Activated CD8-positive, alpha-beta memory T cell treated with anti-CD3 and anti-CD28 coated beads for 4 hours (primary cell): ENCODE results near the gene TRIM28.

Source experiments
- DNase-seq, 2 donors: peaks; one replicate each; pipeline ENCODE4 v3.0.0-alpha.2; 2020; ENCODE audit warnings: low read depth in 2 of 2

Gene TRIM28

GRCh38 chr19:58560007-58560887 is 16.4 kb downstream of the TRIM28 start:
- DNase-seq, result no peak

DNA sequence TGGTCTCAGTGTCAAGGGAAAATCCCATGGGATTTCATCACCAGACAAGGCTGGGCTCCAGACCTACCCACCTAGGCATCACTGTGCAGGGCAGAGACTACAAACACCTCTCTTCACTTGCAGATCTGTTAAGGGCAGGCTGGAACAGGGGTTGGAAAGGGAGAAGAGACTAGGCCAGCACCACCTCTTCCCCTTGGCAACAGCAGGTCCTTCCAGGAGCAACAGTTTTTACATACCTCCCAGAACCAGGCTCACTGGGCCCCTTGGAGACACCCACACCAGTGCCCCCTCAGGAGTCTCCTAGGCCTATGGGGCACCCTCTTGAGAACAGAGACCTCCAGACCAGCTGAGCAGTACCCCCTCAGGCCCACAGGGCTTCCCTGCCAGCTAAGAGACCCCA is 17.1 kb downstream of the TRIM28 start:
- DNase-seq, result no peak

DNA sequence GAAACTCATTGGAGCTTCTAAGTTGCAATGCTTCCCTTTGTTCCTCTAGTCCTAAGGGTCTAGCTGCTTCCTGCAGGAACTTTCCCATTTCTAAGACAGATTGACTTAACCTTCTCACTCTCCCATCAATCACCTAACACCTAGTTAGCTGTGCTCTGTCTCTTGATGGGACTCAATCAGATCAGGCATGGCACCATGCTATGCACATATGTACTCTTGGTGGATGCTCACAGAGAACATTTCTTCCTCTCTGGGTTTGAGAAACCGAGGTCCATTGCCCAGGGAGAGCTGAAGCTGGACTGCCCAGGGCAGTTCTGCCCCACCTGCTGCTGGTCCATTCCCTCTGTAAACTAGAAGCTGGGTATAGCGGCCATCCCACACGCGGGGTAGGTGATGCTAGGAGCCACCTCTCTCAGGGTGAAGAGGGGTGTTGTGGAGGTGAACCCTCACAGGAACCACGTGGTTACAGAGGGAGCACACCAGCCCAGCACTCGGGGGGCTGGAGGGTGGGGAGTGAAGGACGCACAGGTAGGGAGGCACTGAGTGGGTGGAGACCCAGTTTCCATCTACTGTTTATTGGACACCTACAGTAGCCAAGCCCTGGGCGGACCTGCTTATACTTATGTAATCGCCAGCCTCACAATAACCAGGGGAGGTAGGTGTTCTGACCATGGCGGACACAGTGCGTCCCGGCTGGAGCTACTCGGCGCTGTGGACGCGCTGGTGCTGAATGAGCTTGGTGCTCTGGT is 17.7 kb downstream of the TRIM28 start:
- no peak for DNase-seq

GRCh38 chr19:58562122-58563033 is 18.5 kb downstream of the TRIM28 start:
- DNase-seq, result no peak

GRCh38 chr19:58563034-58563573 is 19.2 kb downstream of the TRIM28 start:
- no peak for DNase-seq

DNA sequence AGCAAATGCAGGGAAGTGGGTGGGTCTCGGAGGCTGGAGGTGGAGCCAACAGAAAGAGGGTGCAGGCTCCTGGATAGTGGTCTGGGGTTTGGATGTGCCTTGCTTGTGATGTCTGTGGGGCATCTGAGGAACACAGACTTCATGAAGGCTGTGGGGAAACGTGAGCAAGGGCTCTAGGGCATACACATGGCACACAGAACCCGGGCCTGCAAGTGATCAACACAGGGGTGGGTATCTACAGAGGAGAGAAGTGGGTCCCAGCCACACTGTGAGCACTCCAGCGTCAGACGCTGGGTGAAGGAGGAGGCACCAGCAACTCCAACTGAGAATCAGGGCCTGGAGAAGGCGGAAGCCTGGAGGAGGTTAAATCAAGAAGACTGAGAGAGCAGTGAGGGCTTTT is 20.0 kb downstream of the TRIM28 start:
- no peak for DNase-seq

DNA sequence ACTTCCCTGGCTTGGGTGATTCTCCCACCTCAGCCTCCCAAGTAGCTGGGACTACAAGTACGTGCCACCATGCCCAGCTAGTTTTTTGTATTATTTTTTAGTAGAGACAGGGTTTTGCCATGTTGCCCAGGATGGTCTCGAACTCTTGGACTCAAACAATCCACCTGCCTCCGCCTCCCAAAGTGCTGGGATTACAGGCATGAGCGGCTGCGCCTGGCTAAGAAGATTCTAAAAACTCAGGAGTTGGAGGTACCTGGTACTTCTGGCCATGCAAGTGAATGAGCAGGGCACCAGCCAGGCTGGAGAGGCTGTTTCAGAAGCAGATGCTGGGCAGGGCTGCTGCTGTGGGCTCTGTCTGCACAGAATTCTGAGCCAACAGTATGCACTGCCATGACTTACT is 23.1 kb downstream of the TRIM28 start:
- DNase-seq, result no peak

DNA sequence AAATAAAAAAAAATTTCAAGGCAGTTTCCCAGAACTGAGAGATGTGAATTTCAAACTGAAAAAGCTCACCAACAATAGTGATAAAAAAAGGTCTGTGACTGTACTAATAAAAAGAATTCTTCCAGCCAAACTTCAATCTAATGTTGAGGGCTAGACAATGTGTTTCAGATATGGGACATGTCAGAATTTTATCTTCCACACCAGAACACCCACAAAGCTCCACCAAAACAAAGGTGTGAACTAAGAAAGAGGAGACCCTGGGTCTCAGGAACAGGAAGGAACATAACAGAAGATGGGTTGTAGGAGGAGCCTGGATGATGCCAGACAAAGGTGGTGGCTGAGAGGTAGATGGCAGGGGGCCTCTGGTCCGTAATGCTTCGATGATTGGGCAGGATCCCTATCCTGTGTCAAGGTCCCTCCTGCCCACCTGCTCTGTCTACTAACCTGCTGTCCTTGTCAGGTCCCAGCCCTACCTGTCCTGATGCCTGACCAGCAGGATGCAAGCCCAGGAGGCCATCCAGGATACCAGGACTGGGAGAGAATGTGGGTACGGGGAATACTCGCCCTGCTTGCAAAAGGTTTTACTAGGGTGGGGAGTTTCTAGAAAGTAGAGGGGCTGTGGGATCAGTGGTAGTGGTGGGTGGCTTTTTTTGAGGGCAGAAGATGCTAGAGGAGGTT is 24.7 kb downstream of the TRIM28 start:
- DNase-seq, result no peak

DNA sequence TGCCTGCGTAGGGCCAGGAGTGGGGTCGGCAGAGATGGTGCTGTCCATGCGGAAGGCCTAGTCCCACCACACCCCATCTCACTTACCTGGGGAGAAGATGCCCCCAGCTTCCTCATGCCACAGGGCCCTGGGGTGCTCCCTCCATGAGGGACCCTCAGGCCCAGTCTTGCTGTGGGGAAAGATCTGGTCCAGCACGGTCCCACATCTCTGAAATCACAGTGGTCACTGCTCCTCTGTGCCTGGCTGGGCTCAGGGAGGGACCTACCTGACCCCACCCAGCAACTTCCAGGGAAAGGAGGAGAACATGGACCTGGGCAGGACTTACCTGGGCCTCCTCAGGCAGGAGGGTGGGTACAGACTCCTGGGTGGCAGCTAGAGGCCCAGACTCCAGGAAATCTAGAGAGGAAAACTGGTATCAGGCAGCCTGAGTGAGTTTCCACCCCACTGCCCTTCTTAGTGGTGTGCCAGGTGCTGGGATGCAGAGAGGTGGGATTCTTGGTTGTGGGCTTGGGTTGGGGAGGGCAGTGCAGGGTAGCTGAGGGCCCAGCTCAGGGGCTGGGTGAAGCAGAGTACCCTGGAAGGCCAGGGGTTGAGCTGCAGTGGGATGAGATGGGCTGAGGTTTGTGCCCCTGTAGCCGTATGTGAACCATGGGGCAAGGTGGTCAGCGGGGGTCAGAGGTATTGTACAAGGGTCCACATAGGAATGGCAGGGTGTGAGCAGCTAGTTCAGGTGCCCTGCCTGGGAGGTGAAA is 25.5 kb downstream of the TRIM28 start:
- DNase-seq, result no peak

DNA sequence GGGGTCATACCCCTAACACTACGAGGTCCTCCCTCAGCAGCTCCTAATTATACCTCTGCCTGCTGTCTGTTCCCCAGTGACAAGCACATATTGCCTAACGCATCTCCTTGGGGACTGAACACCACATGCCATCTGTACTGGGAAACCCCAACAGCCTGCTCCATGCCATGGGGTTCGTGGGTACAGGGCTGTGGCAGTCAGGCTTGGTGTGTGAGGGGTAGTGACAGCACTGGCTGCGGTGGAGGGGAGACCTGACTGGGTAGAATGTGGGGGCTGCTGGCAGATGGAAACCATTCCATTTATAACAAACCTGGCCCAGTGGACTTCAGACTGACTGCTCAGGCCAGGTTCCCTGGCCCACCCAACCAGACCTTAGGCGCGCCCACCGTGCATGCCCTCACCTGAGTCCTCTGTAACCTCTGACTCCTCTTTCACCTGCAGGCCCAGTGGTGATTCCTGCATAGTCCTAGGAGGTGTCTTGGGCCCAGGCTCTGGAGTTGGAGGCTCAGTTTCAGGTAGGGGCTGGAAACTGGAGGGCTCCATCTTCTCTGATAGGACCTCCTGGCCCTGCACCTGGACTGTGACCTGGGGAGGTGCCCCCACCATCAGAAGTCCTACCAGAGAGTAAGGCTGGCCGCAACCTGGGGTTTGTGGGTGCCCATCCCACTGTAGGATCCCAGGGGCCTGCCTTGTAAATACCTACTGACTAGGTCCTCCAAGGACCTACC is 26.2 kb downstream of the TRIM28 start:
- no peak for DNase-seq

DNA sequence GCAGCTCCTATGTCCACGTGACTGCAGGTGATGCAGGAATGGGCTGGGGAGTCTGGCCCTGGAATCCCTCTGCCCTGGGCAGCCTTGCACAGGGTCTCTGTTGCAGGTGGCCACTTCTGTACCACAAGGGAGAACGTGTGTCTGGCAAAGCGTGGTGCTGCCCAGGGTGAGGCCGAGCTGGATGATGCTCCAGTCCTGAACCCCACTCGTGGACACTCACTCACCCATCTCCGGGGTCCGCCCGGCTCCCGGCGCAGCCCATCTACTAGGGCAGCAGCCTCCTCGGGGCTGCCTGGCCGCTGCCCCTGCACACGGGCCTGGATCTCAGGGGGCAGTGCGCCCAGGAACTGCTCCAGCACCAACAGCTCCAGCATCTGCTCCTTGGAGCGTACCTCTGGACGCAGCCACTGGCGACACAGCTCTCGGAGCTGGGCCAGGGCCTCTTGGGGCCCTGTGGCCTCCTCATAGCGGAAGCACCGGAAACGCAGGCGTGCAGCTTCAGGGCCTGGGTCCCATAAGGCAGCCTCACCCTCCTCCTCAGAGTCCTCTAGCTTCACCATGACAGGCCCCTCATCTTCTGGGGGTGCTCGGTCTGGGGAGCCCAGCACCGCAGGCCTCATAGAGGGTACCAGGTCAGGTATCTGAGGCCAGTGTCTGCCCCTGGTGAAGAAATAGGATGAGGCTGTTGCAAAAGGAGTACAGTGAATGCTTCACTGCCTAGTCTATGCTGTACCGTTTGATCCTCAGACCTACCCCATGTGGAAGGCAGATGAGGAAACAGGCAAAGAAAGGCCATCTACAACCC is 27.1 kb downstream of the TRIM28 start:
- DNase-seq, result no peak

GRCh38 chr19:58571575-58571947 is 27.7 kb downstream of the TRIM28 start:
- DNase-seq, result no peak

DNA sequence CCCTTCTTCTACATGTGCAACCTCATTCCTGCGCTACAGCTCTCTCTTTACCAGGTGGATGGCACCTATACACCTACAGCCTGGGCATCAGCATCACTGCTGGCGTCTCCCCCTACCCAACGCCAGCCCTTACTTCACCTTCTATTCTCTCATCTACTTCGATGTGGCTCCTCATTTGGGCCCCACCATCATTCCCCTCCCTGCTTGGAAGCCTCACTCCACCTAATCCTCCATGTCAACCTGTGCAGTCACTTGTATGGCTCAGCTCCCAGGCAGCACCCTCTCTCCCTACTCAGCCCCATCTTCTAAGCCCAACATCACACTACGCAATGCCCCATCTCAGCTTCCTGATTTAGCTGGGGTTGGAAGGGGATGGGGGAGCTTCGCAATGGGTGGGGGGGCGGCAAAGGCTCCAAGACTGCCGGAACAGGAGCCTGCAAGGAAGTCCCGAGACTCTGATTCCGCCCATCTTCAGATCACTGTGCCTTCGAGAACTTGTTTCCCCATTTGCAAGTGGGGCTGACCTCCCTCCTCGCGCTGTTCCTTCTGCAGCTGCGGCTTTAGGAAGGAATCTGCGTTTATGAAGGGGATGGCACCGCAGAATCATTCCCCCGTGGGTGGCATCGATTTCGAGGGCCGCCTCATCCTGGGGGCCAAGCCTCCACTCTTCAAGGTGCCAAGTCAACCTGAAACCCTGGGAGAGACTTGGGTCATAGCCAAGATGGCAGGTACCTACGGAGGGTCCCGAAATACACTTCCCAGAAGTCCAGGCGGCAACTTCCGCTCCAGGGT is 28.4 kb downstream of the TRIM28 start:
- no peak for DNase-seq

DNA sequence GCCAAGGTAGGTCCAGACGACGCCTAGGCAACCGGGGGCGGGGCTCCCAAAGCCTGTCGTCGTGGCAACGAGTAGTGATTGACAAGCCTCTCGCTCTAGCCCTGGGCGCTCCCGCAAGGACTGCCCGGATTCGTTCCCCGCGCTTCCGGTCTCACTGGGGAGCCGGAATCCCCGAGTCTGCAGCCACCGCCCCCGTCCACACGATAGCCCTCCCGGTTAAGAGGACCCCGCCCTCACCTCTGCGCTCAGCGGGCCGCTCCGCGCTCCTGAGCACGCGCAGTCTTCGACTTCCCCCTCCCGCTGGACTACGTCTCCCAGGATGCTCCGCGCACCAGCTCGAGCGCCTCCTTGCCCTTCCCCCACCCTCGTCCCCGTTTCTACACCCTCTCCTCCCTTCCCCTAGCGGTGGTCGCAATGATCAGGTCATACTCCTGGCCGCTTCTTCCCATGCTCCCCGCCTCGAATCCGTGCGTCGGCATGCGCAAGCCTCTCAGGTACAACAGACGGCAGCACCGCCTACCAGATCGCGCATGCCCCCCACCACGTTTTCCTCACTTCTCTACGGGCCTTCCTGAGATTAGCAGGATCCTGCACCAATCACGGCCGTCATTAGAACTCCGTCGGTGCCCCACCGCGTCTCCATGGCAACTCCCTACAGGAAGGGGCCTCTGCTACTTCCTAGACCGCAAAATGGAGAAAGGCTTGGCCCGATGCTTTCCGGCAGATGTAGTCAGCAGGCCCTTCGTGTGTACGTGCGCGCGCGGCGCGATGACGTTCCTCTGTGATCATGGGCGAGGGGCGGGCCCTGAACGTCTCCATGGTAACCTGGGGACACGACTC is 29.2 kb downstream of the TRIM28 start, which contains the start of gene MZF1:
Gene MZF1 (minus strand): TSS at position 518 of the 840 bp plus-strand sequence. CDS start 1,946 bp downstream, outside the sequence.
- DNase-seq, result peak; percentile 99 to 100

DNA sequence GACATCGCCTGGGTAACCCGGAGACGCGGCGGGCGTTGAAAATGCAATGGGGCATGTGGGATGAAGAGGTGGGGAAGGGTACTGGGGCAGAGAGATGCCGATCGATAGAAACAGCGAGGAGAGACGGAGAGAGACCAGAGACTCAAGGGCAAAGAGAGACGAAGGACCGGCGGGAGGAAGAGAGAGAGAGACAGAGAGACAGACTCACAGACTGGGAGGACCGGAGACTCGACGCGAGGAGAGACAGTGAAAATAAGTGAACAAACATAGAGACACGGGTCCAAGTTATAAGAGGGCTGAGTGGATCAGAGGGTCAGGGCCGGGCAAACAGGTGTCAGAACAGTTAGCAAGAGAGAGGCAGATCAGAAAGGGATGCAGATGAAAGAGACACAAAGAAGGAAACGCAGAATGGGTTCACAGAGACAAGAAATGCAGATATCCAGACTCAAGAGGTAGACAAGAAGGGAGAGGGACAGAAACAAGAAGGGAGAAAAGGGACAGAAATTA is 29.8 kb downstream of the TRIM28 start:
- DNase-seq, result no peak

DNA sequence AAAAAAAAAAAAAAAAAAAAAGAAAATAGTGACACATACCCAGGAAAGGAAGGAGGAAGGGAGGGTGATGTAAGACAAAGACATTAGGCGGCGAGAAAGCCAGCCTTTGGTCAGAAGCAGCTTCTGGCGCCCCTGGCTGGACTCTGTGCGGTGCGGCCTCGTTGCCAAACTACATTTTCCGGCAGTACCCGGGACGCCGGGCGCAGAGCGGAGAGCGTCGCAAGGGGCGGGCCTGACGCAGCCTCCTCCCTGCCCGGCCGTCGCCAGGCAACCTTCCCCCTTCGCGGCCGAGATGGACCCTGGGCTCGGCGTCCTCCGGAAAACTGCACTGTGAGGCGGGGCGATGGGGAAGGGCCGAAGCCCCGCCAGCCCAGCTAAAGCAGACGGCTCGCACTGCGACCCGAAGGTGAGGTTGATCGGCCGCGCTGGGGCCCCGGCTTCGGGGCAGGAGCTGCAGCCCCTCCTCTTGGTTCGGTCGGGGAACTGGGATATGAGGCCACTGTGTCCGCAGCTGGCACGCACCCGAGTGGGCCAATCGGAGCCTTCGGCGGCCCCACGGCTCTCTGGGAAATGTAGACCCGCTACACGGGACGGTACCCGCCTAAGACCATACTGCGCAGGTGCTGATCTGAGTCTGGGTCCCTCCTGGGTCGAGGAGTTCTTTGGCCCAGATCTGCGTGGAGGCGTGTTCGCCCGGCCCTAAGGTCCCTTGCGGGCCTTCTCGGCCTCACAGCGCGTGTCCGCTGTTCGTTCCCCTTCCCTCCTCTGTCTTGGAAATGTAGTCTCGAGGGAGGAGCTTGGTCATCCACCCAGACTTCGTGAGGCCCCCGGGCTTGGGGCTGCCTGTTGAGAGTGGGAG is 31.5 kb downstream of the TRIM28 start:
- peak; percentile 54 to 60 for DNase-seq
